Medulla oblongata (tissue), 1 donor: Measurements from ENCODE around the gene PPP2R2C.

Experiments used
- DNase-seq: peaks from one replicate; pipeline ENCODE4 v3.0.0-alpha.2; 2015; ENCODE audit errors: extremely low spot score

Gene PPP2R2C

GRCh38 chr4:6449746-6450369 lies 22.6 kb downstream of the PPP2R2C start:
- no peak for DNase-seq

- no peak for DNase-seq
Observed at GRCh38 chr4:6449335-6449734, 23.1 kb downstream of the PPP2R2C start.

GRCh38 chr4:6448476-6449170 lies 23.8 kb downstream of the PPP2R2C start:
- no peak for DNase-seq

- DNase-seq: no peak
Observed at GRCh38 chr4:6447672-6448171, 24.7 kb downstream of the PPP2R2C start.

GRCh38 chr4:6446538-6447451 lies 25.6 kb downstream of the PPP2R2C start:
- DNase-seq: peak; percentile 51

- DNase-seq: no peak
Observed at GRCh38 chr4:6446130-6446482, 26.3 kb downstream of the PPP2R2C start.

- DNase-seq: no peak
Observed at GRCh38 chr4:6445403-6446129, 26.8 kb downstream of the PPP2R2C start.

- DNase-seq: no peak
Observed at GRCh38 chr4:6444582-6444981, 27.8 kb downstream of the PPP2R2C start.

- DNase-seq: no peak
Observed at GRCh38 chr4:6443035-6444023, 29.1 kb downstream of the PPP2R2C start.

GRCh38 chr4:6442555-6442954 lies 29.9 kb downstream of the PPP2R2C start:
- no peak for DNase-seq

GRCh38 chr4:6441758-6442157 lies 30.7 kb downstream of the PPP2R2C start:
- DNase-seq: no peak

- no peak for DNase-seq
Observed at GRCh38 chr4:6441202-6441582, 31.2 kb downstream of the PPP2R2C start.

GRCh38 chr4:6440506-6441201 lies 31.8 kb downstream of the PPP2R2C start:
- no peak for DNase-seq

- DNase-seq: no peak
Observed at GRCh38 chr4:6439120-6439762, 33.2 kb downstream of the PPP2R2C start.

GRCh38 chr4:6437826-6438238 lies 34.6 kb downstream of the PPP2R2C start:
- DNase-seq: no peak

- no peak for DNase-seq
Observed at GRCh38 chr4:6435010-6435409, 37.4 kb downstream of the PPP2R2C start.

GRCh38 chr4:6430927-6431326 lies 41.5 kb downstream of the PPP2R2C start:
- DNase-seq: no peak

GRCh38 chr4:6427439-6428090 lies 44.8 kb downstream of the PPP2R2C start:
- no peak for DNase-seq
